ENCODE results near the gene PARN. TPM values are rescaled to one million over a fixed set of nuclear protein-coding genes. Genes with fewer than 3 reads are reported as not detected.

The PARN gene
- polyA plus RNA-seq, 2 of the 4 experiments (the other 2 are of a cell fraction) = 40.0 to 58.6 TPM

DNA sequence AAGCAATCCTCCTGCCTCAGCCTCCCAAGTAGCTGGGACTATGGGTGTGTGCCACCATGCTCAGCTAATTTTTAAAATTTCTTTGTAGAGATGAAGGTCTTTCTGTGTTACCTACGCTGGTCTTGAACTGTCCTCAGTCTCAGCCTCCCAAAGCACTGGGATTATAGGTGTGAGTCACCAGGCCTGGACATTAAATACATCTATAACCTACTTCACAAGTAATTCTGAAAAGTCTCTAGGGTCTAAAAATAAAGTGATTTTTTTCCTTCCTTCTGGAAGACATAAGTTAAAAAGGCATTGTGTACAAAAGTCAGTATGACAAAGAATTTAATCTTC is 118.3 kb downstream of the PARN start (continued):
- TF ChIP-seq, protein P1, sequence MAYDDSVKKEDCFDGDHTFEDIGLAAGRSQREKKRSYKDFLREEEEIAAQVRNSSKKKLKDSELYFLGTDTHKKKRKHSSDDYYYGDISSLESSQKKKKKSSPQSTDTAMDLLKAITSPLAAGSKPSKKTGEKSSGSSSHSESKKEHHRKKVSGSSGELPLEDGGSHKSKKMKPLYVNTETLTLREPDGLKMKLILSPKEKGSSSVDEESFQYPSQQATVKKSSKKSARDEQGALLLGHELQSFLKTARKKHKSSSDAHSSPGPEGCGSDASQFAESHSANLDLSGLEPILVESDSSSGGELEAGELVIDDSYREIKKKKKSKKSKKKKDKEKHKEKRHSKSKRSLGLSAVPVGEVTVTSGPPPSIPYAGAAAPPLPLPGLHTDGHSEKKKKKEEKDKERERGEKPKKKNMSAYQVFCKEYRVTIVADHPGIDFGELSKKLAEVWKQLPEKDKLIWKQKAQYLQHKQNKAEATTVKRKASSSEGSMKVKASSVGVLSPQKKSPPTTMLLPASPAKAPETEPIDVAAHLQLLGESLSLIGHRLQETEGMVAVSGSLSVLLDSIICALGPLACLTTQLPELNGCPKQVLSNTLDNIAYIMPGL (CRISPR knock-in tag; IDR thresholded peaks at IDR 0.05; ENCODE audit: borderline replicate concordance) = no peak
- no peak for TF ChIP-seq ZFP36 (IDR thresholded peaks at IDR 0.05; ENCODE audit: borderline replicate concordance, partially characterized antibody)
- no peak for TF ChIP-seq HOXB5 (CRISPR knock-in tag; IDR thresholded peaks at IDR 0.05)

DNA sequence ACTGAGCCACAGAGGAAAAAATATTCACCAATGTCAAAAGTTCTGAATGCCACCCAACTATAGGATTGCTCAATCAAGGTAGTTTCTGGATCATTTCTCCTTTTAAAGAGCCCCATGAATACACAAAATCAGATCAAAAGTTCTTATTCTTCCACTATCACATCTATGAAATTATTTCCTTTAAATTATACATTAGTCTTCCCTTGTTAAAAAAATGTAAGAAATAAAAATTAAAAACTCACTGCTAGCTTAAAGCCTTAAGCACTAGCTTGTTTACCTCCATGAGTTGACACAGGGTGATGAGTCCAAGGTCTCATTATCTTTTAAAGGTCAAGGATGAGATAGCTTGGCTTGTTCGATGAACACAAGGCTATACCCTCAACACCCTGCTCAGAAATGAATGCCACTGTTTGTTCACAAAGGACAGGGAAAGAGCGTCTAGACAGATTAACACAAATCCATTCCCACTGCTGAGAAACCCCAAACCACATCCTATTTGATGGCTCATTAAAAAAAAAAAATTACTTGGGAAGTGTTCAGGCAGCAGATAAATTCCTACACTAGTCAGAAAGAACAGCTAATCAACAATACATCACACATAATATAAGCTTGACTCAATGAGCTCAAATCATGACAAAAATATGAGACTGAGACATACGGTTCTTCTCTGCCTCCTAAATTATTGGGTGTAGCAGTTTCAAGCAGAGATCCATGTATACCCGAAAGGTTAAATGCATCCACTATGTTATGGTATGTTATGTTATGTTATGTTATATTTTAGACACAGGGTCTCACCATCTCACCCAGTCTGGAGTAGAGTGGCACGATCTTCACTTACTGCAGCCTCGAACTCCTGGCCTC is 118.9 kb downstream of the PARN start:
- ChIA-PET POLR2A (interaction anchor here (0.7 to 1.5 kb wide), 3 partner anchors 9 to 146 kb away, joined by 3 to 4 read pairs (median 3); no protein-coding TSS in a partner anchor), CTCF (interaction anchor here (0.7 to 10.9 kb wide), 8 partner anchors 10 to 135 kb away, joined by 3 to 72 read pairs (median 4); no protein-coding TSS in a partner anchor)
- WGBS (ENCODE audit: missing lambda C conversion rate) = 53% methylated on average over 6 of the region's 6 CpGs
- ATAC-seq (peak in 1 of 2 experiments; percentile 70; a peak in 3 of 6 replicates), DNase-seq (ENCODE audit: low read depth in 1 of 2, low spot score in 1 of 2) (peak in 1 of 2 experiments; percentile 69), FAIRE-seq (no peak)
- no peak overlapping the region for H3K4me3 ChIP-seq
- H3K4me2 ChIP-seq = peak overlapping the region; percentile 57
- H3K27ac ChIP-seq = peak overlapping the region; percentile 94
- no peaks in the 10 kb centered on the region for H3K9me3 ChIP-seq
- peaks cover 59% of the 10 kb centered on the region for H3K4me1 ChIP-seq
- TF ChIP-seq MAFK (IDR thresholded peaks at IDR 0.05; ENCODE audit: partially characterized antibody) (no peak), CBX2 (IDR thresholded peaks at IDR 0.05; ENCODE audit: borderline replicate concordance, low read depth) (no peak), FOXS1 (CRISPR knock-in tag; IDR thresholded peaks at IDR 0.05) (no peak), CEBPB (IDR thresholded peaks at IDR 0.05) (peak; percentile 65 to 85; a peak in 3 of 4 replicates), GATA3 (IDR thresholded peaks at IDR 0.05; ENCODE audit: borderline replicate concordance) (peak; percentile 62; the same call in 1 of the 2 replicates), HDAC2 (IDR thresholded peaks at IDR 0.05) (no peak), ZSCAN20 (CRISPR knock-in tag; IDR thresholded peaks at IDR 0.05) (no peak), POLR2AphosphoS2 (conservative IDR thresholded peaks at IDR 0.05; ENCODE audit: low read length) (no peak), JUNB (IDR thresholded peaks at IDR 0.05) (0 out of 2 replicates have a peak, but pooled peaks have one; percentile 16), EHMT2 (IDR thresholded peaks at IDR 0.05; ENCODE audit: low read depth) (no peak), EP300 (IDR thresholded peaks at IDR 0.05) (peak; percentile 29 to 46; a peak in 1 of 5 replicates), NR3C1 (IDR thresholded peaks at IDR 0.05) (no peak), BHLHE40 (IDR thresholded peaks at IDR 0.05; ENCODE audit: low read depth, low read length) (no peak), RARB (CRISPR knock-in tag; IDR thresholded peaks at IDR 0.05) (no peak), JUN (IDR thresholded peaks at IDR 0.05) (peak in 1 of 2 experiments; percentile 45; a peak in 1 of 5 replicates), ZNF302 (CRISPR knock-in tag; IDR thresholded peaks at IDR 0.05) (no peak), PHF8 (IDR thresholded peaks at IDR 0.05; ENCODE audit: borderline replicate concordance, low read depth) (no peak), FOSB (CRISPR knock-in tag; IDR thresholded peaks at IDR 0.05) (no peak), RFX5 (IDR thresholded peaks at IDR 0.05) (no peak), EHF (CRISPR knock-in tag; IDR thresholded peaks at IDR 0.05) (no peak)
- TF ChIP-seq, protein P2, sequence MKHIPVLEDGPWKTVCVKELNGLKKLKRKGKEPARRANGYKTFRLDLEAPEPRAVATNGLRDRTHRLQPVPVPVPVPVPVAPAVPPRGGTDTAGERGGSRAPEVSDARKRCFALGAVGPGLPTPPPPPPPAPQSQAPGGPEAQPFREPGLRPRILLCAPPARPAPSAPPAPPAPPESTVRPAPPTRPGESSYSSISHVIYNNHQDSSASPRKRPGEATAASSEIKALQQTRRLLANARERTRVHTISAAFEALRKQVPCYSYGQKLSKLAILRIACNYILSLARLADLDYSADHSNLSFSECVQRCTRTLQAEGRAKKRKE (CRISPR knock-in tag; IDR thresholded peaks at IDR 0.05; ENCODE audit: low read depth) = no peak
- TF ChIP-seq, protein P3, sequence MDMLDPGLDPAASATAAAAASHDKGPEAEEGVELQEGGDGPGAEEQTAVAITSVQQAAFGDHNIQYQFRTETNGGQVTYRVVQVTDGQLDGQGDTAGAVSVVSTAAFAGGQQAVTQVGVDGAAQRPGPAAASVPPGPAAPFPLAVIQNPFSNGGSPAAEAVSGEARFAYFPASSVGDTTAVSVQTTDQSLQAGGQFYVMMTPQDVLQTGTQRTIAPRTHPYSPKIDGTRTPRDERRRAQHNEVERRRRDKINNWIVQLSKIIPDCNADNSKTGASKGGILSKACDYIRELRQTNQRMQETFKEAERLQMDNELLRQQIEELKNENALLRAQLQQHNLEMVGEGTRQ (IDR thresholded peaks at IDR 0.05) = no peak
- TF ChIP-seq, protein P4, sequence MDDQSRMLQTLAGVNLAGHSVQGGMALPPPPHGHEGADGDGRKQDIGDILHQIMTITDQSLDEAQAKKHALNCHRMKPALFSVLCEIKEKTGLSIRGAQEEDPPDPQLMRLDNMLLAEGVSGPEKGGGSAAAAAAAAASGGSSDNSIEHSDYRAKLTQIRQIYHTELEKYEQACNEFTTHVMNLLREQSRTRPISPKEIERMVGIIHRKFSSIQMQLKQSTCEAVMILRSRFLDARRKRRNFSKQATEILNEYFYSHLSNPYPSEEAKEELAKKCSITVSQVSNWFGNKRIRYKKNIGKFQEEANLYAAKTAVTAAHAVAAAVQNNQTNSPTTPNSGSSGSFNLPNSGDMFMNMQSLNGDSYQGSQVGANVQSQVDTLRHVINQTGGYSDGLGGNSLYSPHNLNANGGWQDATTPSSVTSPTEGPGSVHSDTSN (IDR thresholded peaks at IDR 0.05) = no peak
- TF ChIP-seq, protein P5, sequence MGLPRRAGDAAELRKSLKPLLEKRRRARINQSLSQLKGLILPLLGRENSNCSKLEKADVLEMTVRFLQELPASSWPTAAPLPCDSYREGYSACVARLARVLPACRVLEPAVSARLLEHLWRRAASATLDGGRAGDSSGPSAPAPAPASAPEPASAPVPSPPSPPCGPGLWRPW (IDR thresholded peaks at IDR 0.05) = no peak
- TF ChIP-seq, protein P6, sequence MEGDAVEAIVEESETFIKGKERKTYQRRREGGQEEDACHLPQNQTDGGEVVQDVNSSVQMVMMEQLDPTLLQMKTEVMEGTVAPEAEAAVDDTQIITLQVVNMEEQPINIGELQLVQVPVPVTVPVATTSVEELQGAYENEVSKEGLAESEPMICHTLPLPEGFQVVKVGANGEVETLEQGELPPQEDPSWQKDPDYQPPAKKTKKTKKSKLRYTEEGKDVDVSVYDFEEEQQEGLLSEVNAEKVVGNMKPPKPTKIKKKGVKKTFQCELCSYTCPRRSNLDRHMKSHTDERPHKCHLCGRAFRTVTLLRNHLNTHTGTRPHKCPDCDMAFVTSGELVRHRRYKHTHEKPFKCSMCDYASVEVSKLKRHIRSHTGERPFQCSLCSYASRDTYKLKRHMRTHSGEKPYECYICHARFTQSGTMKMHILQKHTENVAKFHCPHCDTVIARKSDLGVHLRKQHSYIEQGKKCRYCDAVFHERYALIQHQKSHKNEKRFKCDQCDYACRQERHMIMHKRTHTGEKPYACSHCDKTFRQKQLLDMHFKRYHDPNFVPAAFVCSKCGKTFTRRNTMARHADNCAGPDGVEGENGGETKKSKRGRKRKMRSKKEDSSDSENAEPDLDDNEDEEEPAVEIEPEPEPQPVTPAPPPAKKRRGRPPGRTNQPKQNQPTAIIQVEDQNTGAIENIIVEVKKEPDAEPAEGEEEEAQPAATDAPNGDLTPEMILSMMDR (IDR thresholded peaks at IDR 0.05) = no peak
- TF ChIP-seq, protein P1 (CRISPR knock-in tag; IDR thresholded peaks at IDR 0.05; ENCODE audit: borderline replicate concordance) = no peak
- TF ChIP-seq, protein P7, sequence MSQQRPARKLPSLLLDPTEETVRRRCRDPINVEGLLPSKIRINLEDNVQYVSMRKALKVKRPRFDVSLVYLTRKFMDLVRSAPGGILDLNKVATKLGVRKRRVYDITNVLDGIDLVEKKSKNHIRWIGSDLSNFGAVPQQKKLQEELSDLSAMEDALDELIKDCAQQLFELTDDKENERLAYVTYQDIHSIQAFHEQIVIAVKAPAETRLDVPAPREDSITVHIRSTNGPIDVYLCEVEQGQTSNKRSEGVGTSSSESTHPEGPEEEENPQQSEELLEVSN (IDR thresholded peaks at IDR 0.05; ENCODE audit: borderline replicate concordance, low read depth) = no peak
